D721Med (cell line): ENCODE data around the gene SCFD2.

Source experiments
- DNase-seq: peaks from one replicate; pipeline ENCODE4 v3.0.0; 2011; ENCODE audit warnings: low spot score; ENCODE audit not compliant: insufficient read length
- FAIRE-seq: peaks from 2 replicates; lab custom pipeline; 2011; peaks lifted over from hg19 to GRCh38; lab: Jason Lieb, UNC
- TF ChIP-seq, protein P1 (sequence below): IDR thresholded peaks from 2 replicates; pipeline ENCODE4 v1.5.1; 2012; ENCODE audit warnings: mild to moderate bottlenecking, control low read depth; ENCODE audit not compliant: insufficient read depth; ENCODE audit errors: missing control alignments

Gene SCFD2

GRCh38 chr4:53026233-53026632 is 339.6 kb downstream of the SCFD2 start:
- no peak for FAIRE-seq
- TF ChIP-seq, protein P1, sequence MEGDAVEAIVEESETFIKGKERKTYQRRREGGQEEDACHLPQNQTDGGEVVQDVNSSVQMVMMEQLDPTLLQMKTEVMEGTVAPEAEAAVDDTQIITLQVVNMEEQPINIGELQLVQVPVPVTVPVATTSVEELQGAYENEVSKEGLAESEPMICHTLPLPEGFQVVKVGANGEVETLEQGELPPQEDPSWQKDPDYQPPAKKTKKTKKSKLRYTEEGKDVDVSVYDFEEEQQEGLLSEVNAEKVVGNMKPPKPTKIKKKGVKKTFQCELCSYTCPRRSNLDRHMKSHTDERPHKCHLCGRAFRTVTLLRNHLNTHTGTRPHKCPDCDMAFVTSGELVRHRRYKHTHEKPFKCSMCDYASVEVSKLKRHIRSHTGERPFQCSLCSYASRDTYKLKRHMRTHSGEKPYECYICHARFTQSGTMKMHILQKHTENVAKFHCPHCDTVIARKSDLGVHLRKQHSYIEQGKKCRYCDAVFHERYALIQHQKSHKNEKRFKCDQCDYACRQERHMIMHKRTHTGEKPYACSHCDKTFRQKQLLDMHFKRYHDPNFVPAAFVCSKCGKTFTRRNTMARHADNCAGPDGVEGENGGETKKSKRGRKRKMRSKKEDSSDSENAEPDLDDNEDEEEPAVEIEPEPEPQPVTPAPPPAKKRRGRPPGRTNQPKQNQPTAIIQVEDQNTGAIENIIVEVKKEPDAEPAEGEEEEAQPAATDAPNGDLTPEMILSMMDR, result no peak
- DNase-seq, result no peak

- TF ChIP-seq, protein P1, result no peak
Measured at GRCh38 chr4:53023677-53024299, 342.1 kb downstream of the SCFD2 start.

GRCh38 chr4:53022513-53023100 is 343.3 kb downstream of the SCFD2 start:
- TF ChIP-seq, protein P1, result no peak
- no peak for DNase-seq
- no peak for FAIRE-seq

More at GRCh38 chr4:53023677-53024299, 342.1 kb downstream of the SCFD2 start:
- FAIRE-seq (no peak), DNase-seq (no peak)

GRCh38 chr4:53021754-53022512 is 343.9 kb downstream of the SCFD2 start:
- no peak for DNase-seq
- no peak for FAIRE-seq
- TF ChIP-seq, protein P1, result no peak

GRCh38 chr4:53019485-53020382 is 346.1 kb downstream of the SCFD2 start:
- DNase-seq (no peak), FAIRE-seq (no peak)
- TF ChIP-seq, protein P1, result no peak

GRCh38 chr4:53018471-53018870 is 347.4 kb downstream of the SCFD2 start:
- TF ChIP-seq, protein P1, result no peak
- no peak for FAIRE-seq
- no peak for DNase-seq
